ENCODE results near the gene KCNQ5.

Gene KCNQ5

GRCh38 chr6:72819609-72820008 is 197.7 kb downstream of the KCNQ5 start:
- in situ Hi-C loops (cut with MboI; ENCODE audit: low pct_unique_long_range_greater_than_20kb, low sequenced_read_pairs), result no loop called here
- peak; percentile 41 for DNase-seq

- in situ Hi-C loops (cut with MboI; ENCODE audit: low pct_unique_long_range_greater_than_20kb, low sequenced_read_pairs), result no loop called here
- no peak for DNase-seq
These were observed 198.3 kb downstream of the KCNQ5 start for GRCh38 chr6:72820153-72820552.

DNA sequence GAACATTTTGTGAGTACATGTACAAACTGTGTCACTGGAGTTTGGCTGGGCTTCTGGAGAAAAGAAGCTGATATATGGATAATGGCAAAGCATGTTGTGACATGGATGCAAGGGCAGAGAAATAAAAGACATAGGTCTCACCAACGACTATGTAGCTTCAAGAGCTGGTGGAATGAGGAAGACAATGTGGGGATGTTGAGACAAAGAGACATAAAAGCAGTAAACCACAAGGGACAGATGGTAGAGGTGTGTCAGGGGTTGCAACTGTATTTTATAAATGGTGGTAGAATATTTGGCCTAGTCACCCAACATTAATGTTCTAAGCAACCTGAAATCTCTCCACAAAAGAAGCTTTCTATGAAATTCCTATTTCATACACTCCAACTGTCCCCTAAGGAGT is 199.0 kb downstream of the KCNQ5 start:
- in situ Hi-C loops (cut with MboI; ENCODE audit: low pct_unique_long_range_greater_than_20kb, low sequenced_read_pairs), result no loop called here
- DNase-seq, result peak; percentile 43

DNA sequence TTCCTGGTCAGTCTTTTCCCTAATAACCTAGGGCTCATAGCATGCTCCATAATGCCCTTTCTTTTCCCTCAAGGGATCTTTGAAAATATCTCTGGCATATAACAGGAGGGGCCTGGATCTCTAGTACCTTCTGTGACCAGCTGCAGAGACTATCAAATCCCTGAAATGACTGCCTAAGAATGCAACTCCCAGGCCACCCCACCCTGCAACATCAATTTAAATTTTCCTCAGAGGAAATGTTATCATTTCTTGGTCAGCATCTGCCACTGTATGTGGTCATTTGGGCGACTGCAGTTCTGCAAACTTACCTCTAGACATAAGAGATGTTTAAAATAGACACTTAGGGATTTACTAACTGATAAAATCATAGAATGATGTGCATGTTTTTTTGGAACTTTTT is 200.2 kb downstream of the KCNQ5 start:
- in situ Hi-C loops (cut with MboI; ENCODE audit: low pct_unique_long_range_greater_than_20kb, low sequenced_read_pairs), result no loop called here

GRCh38 chr6:72822691-72823090 is 200.8 kb downstream of the KCNQ5 start:
- in situ Hi-C loops (cut with MboI; ENCODE audit: low pct_unique_long_range_greater_than_20kb, low sequenced_read_pairs), result no loop called here
- no peak for DNase-seq

More for the DNA sequence above, 200.2 kb downstream of the KCNQ5 start:
- no peak for DNase-seq

DNA sequence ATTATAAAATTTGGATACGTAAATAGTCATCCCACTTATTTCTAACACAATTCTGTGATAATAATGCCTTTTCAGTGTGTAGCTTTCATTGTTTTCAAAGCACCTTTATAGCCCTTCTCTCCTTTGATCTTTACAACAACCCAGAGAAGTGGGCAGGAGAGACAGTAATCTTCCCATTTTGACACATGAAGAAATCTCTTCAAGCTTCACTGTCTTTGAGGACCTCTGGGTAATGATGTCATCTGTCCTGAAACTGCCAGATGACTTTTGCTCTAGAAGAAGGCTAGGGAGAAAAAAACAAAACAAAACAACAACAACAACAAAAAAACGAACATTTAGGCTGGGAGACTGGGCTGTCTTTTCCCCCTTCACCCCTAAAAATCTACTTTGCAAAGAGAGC is 203.0 kb downstream of the KCNQ5 start:
- no peak for DNase-seq
- in situ Hi-C loops (cut with MboI; ENCODE audit: low pct_unique_long_range_greater_than_20kb, low sequenced_read_pairs), result no loop called here

- in situ Hi-C loops (cut with MboI; ENCODE audit: low pct_unique_long_range_greater_than_20kb, low sequenced_read_pairs), result no loop called here
- no peak for DNase-seq
These were observed 203.5 kb downstream of the KCNQ5 start for GRCh38 chr6:72825315-72825911.

- DNase-seq, result no peak
- in situ Hi-C loops (cut with MboI; ENCODE audit: low pct_unique_long_range_greater_than_20kb, low sequenced_read_pairs), result no loop called here
These were observed 204.2 kb downstream of the KCNQ5 start for GRCh38 chr6:72826037-72826436.

DNA sequence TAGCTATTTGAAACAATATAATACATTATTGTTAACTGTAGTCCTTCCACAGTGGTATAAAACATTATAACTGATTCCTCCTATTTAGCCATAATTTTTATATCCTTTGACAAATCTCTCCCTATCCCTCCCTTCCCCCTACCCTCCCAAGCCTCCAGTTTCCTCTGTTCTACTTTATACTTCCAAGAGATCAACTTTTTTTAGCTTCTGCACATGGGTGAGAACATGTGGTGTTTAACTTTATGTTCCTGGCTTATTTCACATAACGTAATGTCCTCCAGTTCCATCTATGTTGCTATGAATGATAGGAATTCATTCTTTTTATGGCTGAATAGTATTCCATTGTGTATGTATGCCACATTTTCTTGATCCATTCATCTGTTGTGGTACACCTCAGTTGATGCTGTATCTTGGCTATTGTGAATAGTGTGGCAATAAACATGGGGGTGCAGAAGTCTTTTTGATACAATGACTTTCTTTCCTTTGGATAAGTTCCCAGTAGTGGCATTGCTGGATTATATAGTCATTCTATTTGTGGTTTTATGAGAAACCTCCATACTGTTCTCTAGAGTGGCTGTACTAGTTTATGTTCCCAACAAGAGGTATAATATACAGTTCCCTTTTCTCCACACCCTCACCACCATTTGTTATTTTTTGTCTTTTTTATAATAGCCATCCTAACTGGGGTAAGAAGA is 205.0 kb downstream of the KCNQ5 start:
- in situ Hi-C loops (cut with MboI; ENCODE audit: low pct_unique_long_range_greater_than_20kb, low sequenced_read_pairs), result no loop called here
- peak; percentile 22 for DNase-seq

DNA sequence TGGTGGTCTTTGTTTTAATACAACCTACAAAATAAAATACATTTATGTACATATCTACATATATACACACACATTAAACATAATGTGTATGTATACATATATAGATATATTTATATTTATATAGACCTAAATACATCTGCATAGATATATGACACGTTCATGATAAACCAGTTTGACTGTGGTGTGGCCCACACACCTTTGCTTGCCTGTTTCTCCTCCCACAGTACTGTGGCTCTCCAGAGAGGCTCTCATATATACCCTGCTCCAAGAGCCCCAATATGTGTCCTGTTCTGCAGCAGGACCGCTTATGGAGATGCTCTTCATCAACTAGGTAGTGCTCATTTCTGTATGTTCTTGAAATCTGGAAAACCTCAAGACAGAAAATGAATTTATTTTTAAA is 207.0 kb downstream of the KCNQ5 start:
- in situ Hi-C loops (cut with MboI; ENCODE audit: low pct_unique_long_range_greater_than_20kb, low sequenced_read_pairs), result no loop called here

GRCh38 chr6:72832271-72832670 is 210.4 kb downstream of the KCNQ5 start:
- in situ Hi-C loops (cut with MboI; ENCODE audit: low pct_unique_long_range_greater_than_20kb, low sequenced_read_pairs), result no loop called here
- DNase-seq, result no peak

More for the DNA sequence above, 207.0 kb downstream of the KCNQ5 start:
- DNase-seq, result no peak

DNA sequence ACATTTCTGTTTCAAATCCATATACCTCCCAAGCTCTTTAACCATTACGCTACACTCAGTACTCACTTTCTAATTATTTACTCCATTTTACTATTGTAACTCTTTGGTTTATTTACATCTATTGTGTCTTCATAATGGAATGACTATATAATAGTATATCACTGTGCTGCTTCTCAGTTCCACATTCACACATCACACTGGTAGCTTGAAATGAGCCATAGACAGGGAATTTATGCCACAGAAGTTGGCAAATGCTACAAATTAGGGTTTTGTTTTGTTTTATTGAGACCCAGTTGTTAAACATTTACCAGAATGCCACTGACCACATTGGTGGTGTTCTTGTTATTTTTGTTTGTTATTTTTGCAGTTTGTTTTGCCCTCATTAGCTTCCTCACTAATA is 213.9 kb downstream of the KCNQ5 start:
- in situ Hi-C loops (cut with MboI; ENCODE audit: low pct_unique_long_range_greater_than_20kb, low sequenced_read_pairs), result no loop called here
- DNase-seq, result no peak

GRCh38 chr6:72836971-72837370 is 215.1 kb downstream of the KCNQ5 start:
- no peak for DNase-seq
- in situ Hi-C loops (cut with MboI; ENCODE audit: low pct_unique_long_range_greater_than_20kb, low sequenced_read_pairs), result no loop called here

- in situ Hi-C loops (cut with MboI; ENCODE audit: low pct_unique_long_range_greater_than_20kb, low sequenced_read_pairs), result no loop called here
- DNase-seq, result no peak
These were observed 219.3 kb downstream of the KCNQ5 start for GRCh38 chr6:72841195-72841594.

- no peak for DNase-seq
- in situ Hi-C loops (cut with MboI; ENCODE audit: low pct_unique_long_range_greater_than_20kb, low sequenced_read_pairs), result no loop called here
These were observed 220.3 kb downstream of the KCNQ5 start for GRCh38 chr6:72842140-72842539.

GRCh38 chr6:72844614-72845013 is 222.8 kb downstream of the KCNQ5 start:
- in situ Hi-C loops (cut with MboI; ENCODE audit: low pct_unique_long_range_greater_than_20kb, low sequenced_read_pairs), result no loop called here
- DNase-seq, result no peak

DNA sequence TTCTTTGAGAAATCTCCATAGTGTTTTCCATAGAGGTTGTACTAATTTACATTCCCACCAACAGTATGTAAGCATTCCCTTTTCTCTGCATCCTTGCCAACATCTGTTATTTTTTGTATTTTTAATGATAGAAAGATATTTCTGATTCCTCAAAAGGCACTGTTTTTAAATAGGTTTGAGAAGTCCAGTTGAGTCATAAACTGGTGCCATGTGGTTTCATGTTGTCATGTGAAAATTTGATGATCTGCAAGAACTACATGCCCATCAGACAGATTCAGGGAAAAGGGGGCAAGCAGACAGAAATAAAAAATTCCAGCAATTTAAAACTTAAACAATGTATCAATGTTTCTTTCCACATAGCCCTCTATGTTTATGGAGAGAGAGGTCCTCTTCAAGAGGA is 227.5 kb downstream of the KCNQ5 start:
- in situ Hi-C loops (cut with MboI; ENCODE audit: low pct_unique_long_range_greater_than_20kb, low sequenced_read_pairs), result no loop called here
- no peak for DNase-seq

DNA sequence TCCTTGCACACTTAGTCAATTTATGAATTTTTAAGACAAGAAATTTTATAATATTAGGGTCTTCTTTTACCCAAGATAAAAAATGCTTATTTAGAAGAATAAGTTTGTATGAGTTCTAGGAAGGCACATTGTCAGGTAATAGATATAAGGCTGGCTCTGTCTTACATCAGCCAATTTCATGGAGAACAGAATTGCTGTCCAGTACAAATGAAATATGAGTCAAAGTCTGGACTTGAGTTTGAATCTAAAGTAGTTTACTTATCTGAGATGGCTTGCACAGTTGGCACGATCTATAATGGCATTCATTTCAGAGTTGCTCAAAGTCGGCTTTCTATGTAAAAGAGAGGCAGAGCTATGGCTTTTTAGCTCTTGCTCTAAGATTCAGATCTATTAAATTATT is 228.2 kb downstream of the KCNQ5 start:
- in situ Hi-C loops (cut with MboI; ENCODE audit: low pct_unique_long_range_greater_than_20kb, low sequenced_read_pairs), result no loop called here
- no peak for DNase-seq

- in situ Hi-C loops (cut with MboI; ENCODE audit: low pct_unique_long_range_greater_than_20kb, low sequenced_read_pairs), result no loop called here
- no peak for DNase-seq
These were observed 228.6 kb downstream of the KCNQ5 start for GRCh38 chr6:72850469-72850868.

- in situ Hi-C loops (cut with MboI; ENCODE audit: low pct_unique_long_range_greater_than_20kb, low sequenced_read_pairs), result no loop called here
- DNase-seq, result no peak
These were observed 233.6 kb downstream of the KCNQ5 start for GRCh38 chr6:72855471-72855870.

GRCh38 chr6:72856801-72857200 is 234.9 kb downstream of the KCNQ5 start:
- in situ Hi-C loops (cut with MboI; ENCODE audit: low pct_unique_long_range_greater_than_20kb, low sequenced_read_pairs), result no loop called here
- DNase-seq, result peak; percentile 14
